ENCODE data around the gene CNOT11.

DNA sequence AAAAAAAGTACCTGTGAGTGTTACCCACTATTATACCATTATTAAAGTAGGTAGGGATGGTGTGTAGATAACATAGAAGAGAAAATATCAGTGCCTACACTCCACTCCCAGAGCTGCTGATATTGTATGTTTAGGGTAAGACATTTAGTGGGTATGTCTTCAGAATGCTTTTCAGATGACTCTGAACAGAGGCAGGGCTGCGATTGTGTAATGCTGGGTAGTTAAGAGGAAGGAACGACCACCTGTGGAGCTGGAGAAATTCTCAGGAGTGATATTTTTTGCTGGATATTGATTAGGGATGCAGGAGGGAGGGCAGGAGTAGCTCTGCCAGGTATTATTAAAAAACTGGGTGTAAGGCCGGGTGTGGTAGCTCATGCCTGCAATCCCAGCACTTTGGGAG lies 2.8 kb downstream of the CNOT11 start:
- TF ChIP-seq, protein P1, sequence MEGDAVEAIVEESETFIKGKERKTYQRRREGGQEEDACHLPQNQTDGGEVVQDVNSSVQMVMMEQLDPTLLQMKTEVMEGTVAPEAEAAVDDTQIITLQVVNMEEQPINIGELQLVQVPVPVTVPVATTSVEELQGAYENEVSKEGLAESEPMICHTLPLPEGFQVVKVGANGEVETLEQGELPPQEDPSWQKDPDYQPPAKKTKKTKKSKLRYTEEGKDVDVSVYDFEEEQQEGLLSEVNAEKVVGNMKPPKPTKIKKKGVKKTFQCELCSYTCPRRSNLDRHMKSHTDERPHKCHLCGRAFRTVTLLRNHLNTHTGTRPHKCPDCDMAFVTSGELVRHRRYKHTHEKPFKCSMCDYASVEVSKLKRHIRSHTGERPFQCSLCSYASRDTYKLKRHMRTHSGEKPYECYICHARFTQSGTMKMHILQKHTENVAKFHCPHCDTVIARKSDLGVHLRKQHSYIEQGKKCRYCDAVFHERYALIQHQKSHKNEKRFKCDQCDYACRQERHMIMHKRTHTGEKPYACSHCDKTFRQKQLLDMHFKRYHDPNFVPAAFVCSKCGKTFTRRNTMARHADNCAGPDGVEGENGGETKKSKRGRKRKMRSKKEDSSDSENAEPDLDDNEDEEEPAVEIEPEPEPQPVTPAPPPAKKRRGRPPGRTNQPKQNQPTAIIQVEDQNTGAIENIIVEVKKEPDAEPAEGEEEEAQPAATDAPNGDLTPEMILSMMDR (conservative IDR thresholded peaks at IDR 0.05): no peak
- no peak for TF ChIP-seq ZFX (IDR thresholded peaks at IDR 0.05)
